HCT116 (cell line): ENCODE data around the gene PCDH17. TPM values are rescaled to one million over a fixed set of nuclear protein-coding genes. Genes with fewer than 3 reads are reported as not detected.

Experiments used
- ATAC-seq: fragments of 200-7000 bp; cut with Tn5 transposase; 2 replicates; pipeline ENCODE4 v1.9.1; 2020; ENCODE audit warnings: mild to moderate bottlenecking, moderate library complexity
- BruUV-seq: library from RNA; stranded (reverse); fragments of 400-500 nt; replicated peaks from 2 replicates; lab custom pipeline; 2021; lab: Mats Ljungman, UMichigan
- CTCF ChIA-PET: fragments of 300-600 bp; sonication (Branson Sonifier 250); formaldehyde crosslinking; loops from one replicate; lab custom pipeline; 2021; ENCODE audit warnings: antibody characterized with exemption; lab: Charles Lee
- POLR2A ChIA-PET: fragments of 300-600, 350-600 bp; sonication (Branson Sonifier 250); formaldehyde crosslinking; loops from one replicate; lab custom pipeline; 2021; ENCODE audit warnings: antibody characterized with exemption; lab: Charles Lee
- RAD21 ChIA-PET, 2 experiments: fragments of 300-600 bp; sonication (Branson Sonifier 250); formaldehyde crosslinking; loops; one replicate each; lab custom pipeline; 2023; ENCODE audit warnings: low total read pairs in 2 of 2; ENCODE audit not compliant: uncharacterized antibody in 2 of 2, unreplicated experiment in 2 of 2, low non-redundant PET in 1 of 2; lab: Charles Lee
- DNase-seq: peaks from one replicate; pipeline ENCODE4 v3.0.0-alpha.2; 2010; ENCODE audit warnings: low read depth, low spot score
- H2AFZ ChIP-seq: fragments of 200-600 bp; shearing (Covaris generic), sonication (generic); 2 replicates; pipeline ENCODE4 v1.6.1; 2017; ENCODE audit warnings: low read depth, mixed run types, mixed read lengths, antibody characterized with exemption, low read length; ENCODE audit not compliant: poor library complexity, severe bottlenecking
- H3K27ac ChIP-seq: 2 replicates; pipeline ENCODE4 v1.5.1; 2012; ENCODE audit warnings: low read depth, low read length
- H3K27me3 ChIP-seq: fragments of 200-600 bp; sonication (generic); 2 replicates; pipeline ENCODE4 v1.6.1; 2016; ENCODE audit warnings: mixed run types, low read length, mixed read lengths; ENCODE audit not compliant: insufficient read depth
- H3K36me3 ChIP-seq, 2 experiments: fragments of 200-500 bp in 1 of 2; fragments of 200-600 bp in 1 of 2; sonication (Bioruptor generic) in 1 of 2; sonication (generic) in 1 of 2; 2 replicates each; pipeline versions ENCODE4 v1.5.1 to v1.6.1; 2014 to 2016; ENCODE audit warnings: low read length in 2 of 2, inconsistent platforms in 1 of 2, mixed read lengths in 1 of 2, mixed run types in 1 of 2; ENCODE audit not compliant: insufficient read depth in 2 of 2, control insufficient read depth in 1 of 2
- H3K4me1 ChIP-seq, 2 experiments: fragments of 200-600 bp in 1 of 2; sonication (generic) in 1 of 2; 2 replicates each; pipeline versions ENCODE4 v1.5.1 to v1.6.1; 2012 to 2017; ENCODE audit warnings: low read length in 2 of 2, inconsistent platforms in 1 of 2, mild to moderate bottlenecking in 1 of 2, mixed read lengths in 1 of 2, mixed run types in 1 of 2, moderate library complexity in 1 of 2; ENCODE audit not compliant: insufficient read depth in 2 of 2, control insufficient read depth in 1 of 2
- H3K4me2 ChIP-seq: fragments of 200-600 bp; sonication (generic); 2 replicates; pipeline ENCODE4 v1.6.1; 2017; ENCODE audit warnings: mixed run types, low read length, mixed read lengths
- H3K4me3 ChIP-seq, 2 experiments: fragments of 200-600 bp in 1 of 2; sonication (generic) in 1 of 2; replicated peaks in 1 of 2; 2 replicates each; pipeline ENCODE4 v1.5.1; 2011 to 2016; ENCODE audit warnings: low read length in 2 of 2, control low read depth in 1 of 2, low read depth in 1 of 2, mild to moderate bottlenecking in 1 of 2, mixed read lengths in 1 of 2, mixed run types in 1 of 2
- H3K79me2 ChIP-seq: fragments of 200-600 bp; sonication (generic); 2 replicates; pipeline ENCODE4 v1.6.1; 2017; ENCODE audit warnings: mild to moderate bottlenecking, mixed run types, low read length, moderate library complexity, mixed read lengths; ENCODE audit not compliant: insufficient read depth
- H3K9ac ChIP-seq: fragments of 200-600 bp; sonication (generic); 2 replicates; pipeline ENCODE4 v1.6.1; 2016; ENCODE audit warnings: low read length, mixed read lengths
- H3K9me2 ChIP-seq: fragments of 200-600 bp; sonication (generic), shearing (Covaris generic); 2 replicates; pipeline ENCODE4 v1.6.1; 2017; ENCODE audit warnings: mixed run types, mild to moderate bottlenecking, moderate library complexity; ENCODE audit not compliant: insufficient read depth
- H3K9me3 ChIP-seq, 2 experiments: fragments of 200-500 bp in 1 of 2; fragments of 200-600 bp in 1 of 2; sonication (Bioruptor generic) in 1 of 2; sonication (generic) in 1 of 2; 2 replicates each; pipeline ENCODE4 v1.6.1; 2014 to 2017; ENCODE audit warnings: low read length in 2 of 2, mixed read lengths in 2 of 2, inconsistent platforms in 1 of 2, low read depth in 1 of 2, mild to moderate bottlenecking in 1 of 2, mixed run types in 1 of 2, moderate library complexity in 1 of 2; ENCODE audit not compliant: control insufficient read depth in 1 of 2, insufficient read depth in 1 of 2
- H4K20me1 ChIP-seq: fragments of 200-600 bp; sonication (generic), shearing (Covaris generic); 2 replicates; pipeline ENCODE4 v1.6.1; 2017; ENCODE audit warnings: mixed run types, mild to moderate bottlenecking, moderate library complexity; ENCODE audit not compliant: insufficient read depth
- CEBPB ChIP-seq: IDR thresholded peaks from 2 replicates; pipeline ENCODE4 v1.6.1; 2012; ENCODE audit warnings: low read depth
- EZH2 ChIP-seq: fragments of 200-600 bp; sonication (generic); IDR thresholded peaks from 2 replicates; pipeline ENCODE4 v1.6.1; 2017; ENCODE audit warnings: antibody characterized with exemption, mixed run types
- JUND ChIP-seq: IDR thresholded peaks from 2 replicates; pipeline ENCODE4 v1.6.1; 2012
- POLR2A ChIP-seq: IDR thresholded peaks from 2 replicates; pipeline ENCODE4 v1.7.0; 2011; ENCODE audit warnings: borderline replicate concordance; ENCODE audit not compliant: insufficient read depth, insufficient read length; ENCODE audit errors: extremely low read depth
- REST ChIP-seq: IDR thresholded peaks from 2 replicates; pipeline ENCODE4 v1.6.1; 2012; ENCODE audit warnings: low read depth
- SRF ChIP-seq: IDR thresholded peaks from 2 replicates; pipeline ENCODE4 v1.6.1; 2012; ENCODE audit warnings: low read depth
- TCF7L2 ChIP-seq: IDR thresholded peaks from 2 replicates; pipeline ENCODE4 v1.7.0; 2011; ENCODE audit warnings: borderline replicate concordance, inconsistent platforms; ENCODE audit not compliant: insufficient read depth, insufficient read length; ENCODE audit errors: extremely low read depth
- ZFX ChIP-seq: fragments of 450-650 bp; IDR thresholded peaks from 2 replicates; pipeline ENCODE4 v1.6.1; 2017
- intact Hi-C: fragments of 100-400 bp; cut with micrococcal nuclease; formaldehyde crosslinking; loops from 2 replicates; pipeline ENCODE4 v1.10.0; 2022
- total RNA-seq: library from RNA; stranded (reverse); gene quantifications from one replicate; pipeline ENCODE4 v1.2.1, GENCODE V29; 2021; ENCODE audit not compliant: unreplicated experiment

The PCDH17 gene
- total RNA-seq, 1 experiment from 2014 or later, result 0.02 TPM

GRCh38 chr13:57629821-57630235 lies 1.7 kb upstream of the PCDH17 start:
- Histone ChIP-seq H3K27me3 (no peaks in the 10 kb centered on the region), H3K4me3 (no peak overlapping the region), H3K27ac (no peak overlapping the region), H3K4me2 (no peak overlapping the region), H3K4me1 (no peaks in the 10 kb centered on the region), H3K9ac (no peak overlapping the region), H4K20me1 (no peaks in the 10 kb centered on the region), H3K9me3 (peaks cover 0 to 12% of the 10 kb centered on the region in 2 experiments; a peak in 2 of 4 replicates), H3K36me3 (no peaks in the 10 kb centered on the region), H2AFZ (no peak overlapping the region), H3K9me2 (no peaks in the 10 kb centered on the region), H3K79me2 (no peaks in the 10 kb centered on the region)
- no peak for TF ChIP-seq CEBPB
- TF ChIP-seq REST, result no peak
- no peak for TF ChIP-seq ZFX
- no peak for TF ChIP-seq JUND
- TF ChIP-seq TCF7L2, result no peak
- TF ChIP-seq SRF, result no peak
- TF ChIP-seq EZH2, result no peak
- no peak for TF ChIP-seq POLR2A
- intact Hi-C loops, result no loop called here
- CTCF ChIA-PET, result no interaction called here
- RAD21 ChIA-PET, result no interaction called here
- BruUV-seq, result no TSS peak
- DNase-seq (no peak), ATAC-seq (no peak)
- POLR2A ChIA-PET, result no interaction called here
